ENCODE results near the gene UGT1A6. TPM values are rescaled to one million over a fixed set of nuclear protein-coding genes. Genes with fewer than 3 reads are reported as not detected.

The UGT1A6 gene
- total and polyA plus RNA-seq, 8 donors, result 0.10 to 1.7 (median 0.16) TPM; not detected in 3

DNA sequence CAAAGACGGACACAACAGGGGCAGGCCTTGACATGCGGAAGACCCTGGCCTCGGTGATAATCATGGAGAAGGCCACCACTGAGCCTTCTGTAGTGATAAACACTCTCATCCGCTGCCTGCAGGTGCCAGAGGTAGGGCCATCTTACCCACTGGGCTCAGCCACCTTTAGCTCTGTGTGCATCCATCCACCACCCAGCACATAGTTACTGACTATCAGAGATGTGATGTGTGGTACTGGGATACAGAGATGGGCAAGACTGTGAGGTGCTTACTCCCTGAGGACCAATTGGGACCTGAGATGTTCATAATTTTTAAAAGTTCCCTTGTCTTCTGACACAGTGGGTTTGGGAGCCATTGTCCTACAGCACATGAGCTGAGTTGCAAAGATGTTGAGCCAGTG, 87.0 kb downstream of the UGT1A6 start:
- ATAC-seq (no peak), DNase-seq (no peak)
- no peaks in the 10 kb centered on the region for H3K4me1 ChIP-seq
- H3K36me3 ChIP-seq, result no peaks in the 10 kb centered on the region
- intact Hi-C loops (cut with DNase I), result no loop called here
- H3K9me3 ChIP-seq, result peaks cover 0 to 9% of the 10 kb centered on the region in 2 donors
- TF ChIP-seq, protein P1, sequence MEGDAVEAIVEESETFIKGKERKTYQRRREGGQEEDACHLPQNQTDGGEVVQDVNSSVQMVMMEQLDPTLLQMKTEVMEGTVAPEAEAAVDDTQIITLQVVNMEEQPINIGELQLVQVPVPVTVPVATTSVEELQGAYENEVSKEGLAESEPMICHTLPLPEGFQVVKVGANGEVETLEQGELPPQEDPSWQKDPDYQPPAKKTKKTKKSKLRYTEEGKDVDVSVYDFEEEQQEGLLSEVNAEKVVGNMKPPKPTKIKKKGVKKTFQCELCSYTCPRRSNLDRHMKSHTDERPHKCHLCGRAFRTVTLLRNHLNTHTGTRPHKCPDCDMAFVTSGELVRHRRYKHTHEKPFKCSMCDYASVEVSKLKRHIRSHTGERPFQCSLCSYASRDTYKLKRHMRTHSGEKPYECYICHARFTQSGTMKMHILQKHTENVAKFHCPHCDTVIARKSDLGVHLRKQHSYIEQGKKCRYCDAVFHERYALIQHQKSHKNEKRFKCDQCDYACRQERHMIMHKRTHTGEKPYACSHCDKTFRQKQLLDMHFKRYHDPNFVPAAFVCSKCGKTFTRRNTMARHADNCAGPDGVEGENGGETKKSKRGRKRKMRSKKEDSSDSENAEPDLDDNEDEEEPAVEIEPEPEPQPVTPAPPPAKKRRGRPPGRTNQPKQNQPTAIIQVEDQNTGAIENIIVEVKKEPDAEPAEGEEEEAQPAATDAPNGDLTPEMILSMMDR (IDR thresholded peaks at IDR 0.05), result no peak
- H3K4me3 ChIP-seq, result no peak overlapping the region
- H3K27ac ChIP-seq, result no peak overlapping the region
- H3K27me3 ChIP-seq, result no peaks in the 10 kb centered on the region

DNA sequence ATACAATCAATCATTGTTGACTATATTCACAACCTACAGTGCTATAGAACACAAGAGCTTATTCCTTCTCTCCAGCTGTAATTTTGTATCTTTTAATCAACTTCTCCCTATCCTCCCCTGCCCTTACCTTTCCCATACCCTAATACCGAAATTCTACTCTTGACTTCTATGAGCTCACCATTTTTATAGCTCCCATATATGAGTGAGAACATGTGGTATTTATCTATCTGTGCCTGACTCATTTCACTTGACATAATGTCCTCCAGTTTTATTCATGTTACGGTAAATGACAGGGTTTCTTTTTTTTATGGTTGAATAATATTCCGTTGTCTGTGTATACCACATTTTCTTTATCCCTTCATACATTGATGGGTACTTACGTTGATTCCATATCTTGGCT, 88.1 kb downstream of the UGT1A6 start:
- peaks cover 0 to 5% of the 10 kb centered on the region in 2 donors for H3K9me3 ChIP-seq
- no peak for ATAC-seq
- no peak overlapping the region for H3K27ac ChIP-seq
- intact Hi-C loops (cut with DNase I), result no loop called here
- H3K4me3 ChIP-seq, result no peak overlapping the region
- H3K4me1 ChIP-seq, result no peaks in the 10 kb centered on the region
- DNase-seq, result no peak
- TF ChIP-seq, protein P1 (IDR thresholded peaks at IDR 0.05), result no peak
- H3K36me3 ChIP-seq, result no peaks in the 10 kb centered on the region
- no peaks in the 10 kb centered on the region for H3K27me3 ChIP-seq

DNA sequence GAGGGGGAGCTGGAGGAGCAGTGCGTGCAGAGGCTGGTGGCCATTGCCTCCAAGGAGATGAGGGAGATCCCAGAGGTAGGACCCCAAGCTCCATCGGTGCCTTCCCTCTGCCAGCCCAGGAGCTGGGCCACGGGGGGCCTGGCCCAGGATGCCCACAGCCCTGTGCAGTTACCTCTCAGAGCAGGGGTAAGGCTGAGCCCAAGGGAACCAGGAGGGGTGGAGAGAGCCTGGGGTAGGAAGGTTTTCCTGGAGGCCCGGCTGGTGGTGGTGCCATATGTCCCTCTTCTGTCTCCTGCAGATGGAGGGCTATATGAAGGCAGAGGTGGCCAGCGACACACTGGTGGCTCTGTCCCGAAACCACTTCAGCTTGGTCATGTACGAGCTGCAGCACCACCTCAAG, 96.9 kb downstream of the UGT1A6 start:
- DNase-seq, result no peak
- no peaks in the 10 kb centered on the region for H3K36me3 ChIP-seq
- H3K9me3 ChIP-seq, result no peaks in the 10 kb centered on the region
- H3K4me3 ChIP-seq, result no peak overlapping the region
- intact Hi-C loops (cut with DNase I), result no loop called here
- TF ChIP-seq, protein P1 (IDR thresholded peaks at IDR 0.05), result no peak
- H3K27me3 ChIP-seq, result peaks cover 0 to 6% of the 10 kb centered on the region in 2 donors
- no peak for ATAC-seq
- H3K27ac ChIP-seq, result no peak overlapping the region
- no peaks in the 10 kb centered on the region for H3K4me1 ChIP-seq

DNA sequence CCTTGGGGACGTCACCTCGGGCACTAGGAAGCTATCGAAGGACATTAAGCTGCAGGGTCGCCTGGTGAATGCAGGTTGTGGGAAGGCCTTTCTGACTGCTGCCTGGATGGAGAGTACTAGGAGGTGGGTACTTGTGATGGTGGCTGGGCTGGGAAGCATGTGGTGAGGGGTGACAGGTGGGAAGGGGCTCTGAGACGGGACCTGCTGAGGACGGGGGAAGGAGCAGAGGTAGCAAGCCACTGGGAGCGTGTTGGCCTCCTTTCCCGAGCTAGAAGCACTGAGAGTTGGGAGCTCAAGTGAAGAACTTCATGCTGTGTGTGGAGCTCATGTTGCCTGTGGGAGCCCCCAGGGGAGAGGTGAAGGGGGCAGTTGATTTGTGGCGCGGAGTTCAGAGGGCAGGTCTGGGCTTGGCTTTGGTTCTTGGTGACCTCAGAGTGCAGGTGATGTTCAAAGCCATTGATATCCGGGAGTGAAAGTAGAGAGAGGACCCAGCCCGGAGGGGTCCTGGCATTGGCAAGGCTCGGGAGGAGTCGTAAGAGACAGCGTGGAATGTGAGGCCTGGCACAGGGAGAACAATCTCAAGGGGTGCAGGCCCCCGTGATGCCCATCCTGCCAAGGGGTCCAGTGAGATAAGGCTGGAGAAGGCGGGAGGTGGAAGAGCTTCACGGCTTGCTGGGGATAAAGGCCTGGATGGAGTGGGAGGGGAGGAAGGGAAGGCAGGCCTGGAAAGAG, 98.6 kb downstream of the UGT1A6 start:
- intact Hi-C loops (cut with DNase I), result no loop called here
- Histone ChIP-seq H3K36me3 (no peaks in the 10 kb centered on the region), H3K27ac (no peak overlapping the region), H3K4me1 (no peaks in the 10 kb centered on the region), H3K27me3 (peaks cover 0 to 6% of the 10 kb centered on the region in 2 donors), H3K4me3 (no peak overlapping the region), H3K9me3 (no peaks in the 10 kb centered on the region)
- TF ChIP-seq, protein P1 (IDR thresholded peaks at IDR 0.05), result no peak
- DNase-seq (no peak), ATAC-seq (no peak)

DNA sequence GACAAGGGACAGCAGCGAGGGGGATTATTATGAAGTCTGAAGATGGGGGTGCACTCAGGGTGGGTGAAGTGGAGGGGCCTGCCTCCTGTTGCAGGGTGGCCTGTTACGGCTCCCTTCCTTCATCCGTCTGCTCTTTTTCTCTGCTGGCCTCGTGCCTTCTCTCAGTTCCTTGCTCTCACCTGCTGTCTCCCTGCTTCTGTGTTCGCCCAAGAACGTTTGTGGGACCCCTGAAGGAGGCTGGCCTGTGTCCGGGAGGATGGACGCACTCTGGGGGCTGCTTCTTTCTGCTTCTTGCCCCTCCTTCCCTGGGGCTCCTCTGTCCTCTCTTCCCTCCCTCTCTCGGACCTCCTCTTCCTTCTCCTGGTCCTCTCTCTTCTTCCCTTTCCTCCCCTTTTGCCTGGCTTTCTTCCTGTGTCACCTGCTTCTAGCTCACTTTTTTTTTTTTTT, 99.2 kb downstream of the UGT1A6 start:
- DNase-seq (no peak), ATAC-seq (no peak)
- Histone ChIP-seq H3K9me3 (no peaks in the 10 kb centered on the region), H3K4me1 (no peaks in the 10 kb centered on the region), H3K27me3 (peaks cover 0 to 6% of the 10 kb centered on the region in 2 donors), H3K4me3 (no peak overlapping the region), H3K36me3 (no peaks in the 10 kb centered on the region), H3K27ac (no peak overlapping the region)
- TF ChIP-seq, protein P1 (IDR thresholded peaks at IDR 0.05), result no peak
- intact Hi-C loops (cut with DNase I), result no loop called here

Measured in left lung (tissue), 10 donors.